Left hindlimb (tissue), 1 donor: Measurements from ENCODE around the gene FIS1.
"Not testable (repeated sequence)": the region's sequence is repeated elsewhere in the genome, so short reads cannot be mapped to it uniquely, and the experiment has no call there.

Experiments
- DNase-seq: peaks from one replicate; pipeline ENCODE4 v3.0.0-alpha.2; 2018

The FIS1 gene

GRCh38 chr7:101255796-101256195 is 10.9 kb upstream of the FIS1 start:
- no peak for DNase-seq

- not testable (repeated sequence) for DNase-seq
Measured at GRCh38 chr7:101253199-101253598, 8.3 kb upstream of the FIS1 start.

- peak; percentile 98 for DNase-seq
Measured at GRCh38 chr7:101251871-101252659, 7.2 kb upstream of the FIS1 start.

GRCh38 chr7:101250324-101250723 is 5.4 kb upstream of the FIS1 start:
- no peak for DNase-seq

- no peak for DNase-seq
Measured at GRCh38 chr7:101248276-101248675, 3.4 kb upstream of the FIS1 start.

GRCh38 chr7:101245147-101245668 is 327 bp upstream of the FIS1 start:
- no peak for DNase-seq

GRCh38 chr7:101243646-101244374 is 1.1 kb downstream of the FIS1 start:
- no peak for DNase-seq

GRCh38 chr7:101241443-101242349 is 3.2 kb downstream of the FIS1 start:
- DNase-seq: no peak

- no peak for DNase-seq
Measured at GRCh38 chr7:101241015-101241363, 3.9 kb downstream of the FIS1 start.

- no peak for DNase-seq
Measured at GRCh38 chr7:101240226-101241014, 4.5 kb downstream of the FIS1 start.

- no peak for DNase-seq
Measured at GRCh38 chr7:101239951-101240220, 5.0 kb downstream of the FIS1 start.

- no peak for DNase-seq
Measured at GRCh38 chr7:101239191-101239950, 5.5 kb downstream of the FIS1 start.

GRCh38 chr7:101238226-101239182 is 6.4 kb downstream of the FIS1 start:
- DNase-seq: no peak

GRCh38 chr7:101237206-101238067 is 7.4 kb downstream of the FIS1 start, which contains the start of gene CLDN15:
CLDN15 (minus strand) TSS chr7:101237802; CDS start chr7:101237581, 221 bp downstream.
- peak; percentile 76 for DNase-seq

- DNase-seq: no peak
Measured at GRCh38 chr7:101236292-101236835, 8.5 kb downstream of the FIS1 start.

- DNase-seq: no peak
Measured at GRCh38 chr7:101235522-101235921, 9.4 kb downstream of the FIS1 start.

GRCh38 chr7:101235050-101235449 is 9.8 kb downstream of the FIS1 start:
- no peak for DNase-seq

GRCh38 chr7:101234636-101235035 is 10.2 kb downstream of the FIS1 start:
- DNase-seq: no peak
